C4-2B (cell line): ENCODE measurements around the gene CTDP1.
"Not testable (repeated sequence)": the region's sequence is repeated elsewhere in the genome, so short reads cannot be mapped to it uniquely, and the experiment has no call there.

Experiments
- H3K27ac ChIP-seq: fragments of 450-650 bp; 2 replicates; pipeline ENCODE4 v1.5.1; 2017
- CTCF ChIP-seq: fragments of 450-650 bp; conservative IDR thresholded peaks from 2 replicates; pipeline ENCODE4 v1.5.1; 2017; ENCODE audit warnings: mild to moderate bottlenecking
- ZFX ChIP-seq: fragments of 450-650 bp; IDR thresholded peaks from 2 replicates; pipeline ENCODE4 v1.6.1; 2017

The CTDP1 gene

GRCh38 chr18:79748321-79749180 lies 68.9 kb downstream of the CTDP1 start:
- H3K27ac ChIP-seq = no peak overlapping the region
- TF ChIP-seq ZFX (no peak), CTCF (no peak)

- H3K27ac ChIP-seq = no peak overlapping the region
- no peak for TF ChIP-seq CTCF
- no peak for TF ChIP-seq ZFX
These were observed 69.9 kb downstream of the CTDP1 start for GRCh38 chr18:79749251-79750191.

GRCh38 chr18:79750980-79751571 lies 71.5 kb downstream of the CTDP1 start:
- peak overlapping the region; percentile 8; the same call in 1 of the 2 replicates for H3K27ac ChIP-seq
- TF ChIP-seq CTCF (no peak), ZFX (no peak)

- H3K27ac ChIP-seq = 0 out of 2 replicates have a peak overlapping the region, but pooled peaks have one; percentile 8
These were observed 72.4 kb downstream of the CTDP1 start for GRCh38 chr18:79751918-79752578.

- not testable (repeated sequence) for H3K27ac ChIP-seq
These were observed 73.3 kb downstream of the CTDP1 start for GRCh38 chr18:79752946-79753345.

- TF ChIP-seq ZFX = no peak
- no peak for TF ChIP-seq CTCF
These were observed 73.8 kb downstream of the CTDP1 start for GRCh38 chr18:79753391-79753851.

GRCh38 chr18:79754022-79754761 lies 74.6 kb downstream of the CTDP1 start:
- TF ChIP-seq ZFX = no peak
- no peak for TF ChIP-seq CTCF
- no peak overlapping the region for H3K27ac ChIP-seq

More at GRCh38 chr18:79753391-79753851, 73.8 kb downstream of the CTDP1 start:
- no peak overlapping the region for H3K27ac ChIP-seq
